GM23338 (cell line): ENCODE results near the gene PTPRH. TPM values are rescaled to one million over a fixed set of nuclear protein-coding genes. Genes with fewer than 3 reads are reported as not detected.

Experiments used
- ATAC-seq: fragments of 200-7000 bp; cut with Tn5 transposase; 3 replicates; pipeline ENCODE4 v1.9.1; 2020
- DNase-seq: peaks from one replicate; pipeline ENCODE4 v3.0.0-alpha.2; 2015; ENCODE audit warnings: low spot score
- H2AFZ ChIP-seq: fragments of 200-600 bp; sonication (generic); 2 replicates; pipeline ENCODE4 v1.8.0; 2016; ENCODE audit warnings: antibody characterized with exemption, mild to moderate bottlenecking, moderate library complexity
- H3F3A ChIP-seq: fragments of 200-600 bp; sonication (generic); replicated peaks from 2 replicates; pipeline ENCODE4 v1.8.0; 2017; ENCODE audit warnings: antibody characterized with exemption, mixed run types, low read depth
- H3K27ac ChIP-seq: fragments of 200-600 bp; sonication (generic); 2 replicates; pipeline ENCODE4 v1.6.1; 2016; ENCODE audit warnings: low read depth
- H3K27me3 ChIP-seq: fragments of 200-600 bp; sonication (generic); 2 replicates; pipeline ENCODE4 v1.8.0; 2016; ENCODE audit warnings: mild to moderate bottlenecking, mixed run types, moderate library complexity; ENCODE audit not compliant: insufficient read depth
- H3K36me3 ChIP-seq: fragments of 200-600 bp; sonication (generic); 2 replicates; pipeline ENCODE4 v1.8.0; 2016; ENCODE audit warnings: mild to moderate bottlenecking; ENCODE audit not compliant: insufficient read depth
- H3K4me1 ChIP-seq: fragments of 200-600 bp; sonication (generic); 2 replicates; pipeline ENCODE4 v1.8.0; 2016; ENCODE audit warnings: mild to moderate bottlenecking, moderate library complexity; ENCODE audit not compliant: insufficient read depth
- H3K4me2 ChIP-seq: fragments of 200-600 bp; sonication (generic); 2 replicates; pipeline ENCODE4 v1.7.1; 2017; ENCODE audit warnings: mixed run types
- H3K4me3 ChIP-seq: fragments of 200-600 bp; sonication (generic); 2 replicates; pipeline ENCODE4 v1.6.1; 2016; ENCODE audit warnings: mixed run types
- H3K79me2 ChIP-seq: fragments of 200-600 bp; sonication (generic); replicated peaks from 2 replicates; pipeline ENCODE4 v1.8.0; 2017; ENCODE audit warnings: mild to moderate bottlenecking; ENCODE audit not compliant: insufficient read depth
- H3K9me2 ChIP-seq: fragments of 200-600 bp; sonication (generic); 2 replicates; pipeline ENCODE4 v1.8.0; 2017; ENCODE audit not compliant: insufficient read depth
- H4K20me1 ChIP-seq: fragments of 200-600 bp; sonication (generic); replicated peaks from 2 replicates; pipeline ENCODE4 v1.8.0; 2017; ENCODE audit warnings: mild to moderate bottlenecking; ENCODE audit not compliant: insufficient read depth
- H3K27ac Mint-ChIP-seq: 2 replicates; pipeline ENCODE4 v1.8.0; 2020; ENCODE audit warnings: inconsistent platforms, mild to moderate bottlenecking, moderate library complexity, mixed read lengths
- H3K27me3 Mint-ChIP-seq: 3 replicates; pipeline ENCODE4 v1.8.0; 2022; ENCODE audit warnings: low read depth, mild to moderate bottlenecking, moderate library complexity, mixed read lengths, inconsistent platforms; ENCODE audit not compliant: insufficient read depth, poor library complexity
- H3K36me3 Mint-ChIP-seq: 3 replicates; pipeline ENCODE4 v1.8.0; 2021; ENCODE audit warnings: low read depth, mild to moderate bottlenecking, inconsistent platforms, moderate library complexity, mixed read lengths
- H3K4me1 Mint-ChIP-seq: 3 replicates; pipeline ENCODE4 v1.8.0; 2020; ENCODE audit warnings: mild to moderate bottlenecking, inconsistent platforms, mixed read lengths
- H3K4me3 Mint-ChIP-seq: 3 replicates; pipeline ENCODE4 v1.8.0; 2021; ENCODE audit warnings: moderate library complexity, mild to moderate bottlenecking, inconsistent platforms, mixed read lengths
- H3K9me3 Mint-ChIP-seq: 3 replicates; pipeline ENCODE4 v1.8.0; 2020; ENCODE audit warnings: moderate library complexity, mild to moderate bottlenecking, inconsistent platforms, mixed read lengths
- CREB1 ChIP-seq: fragments of 250-450 bp; sonication (Bioruptor Pico); IDR thresholded peaks from 2 replicates; pipeline ENCODE4 v1.5.0; 2020; ENCODE audit warnings: low read depth, mild to moderate bottlenecking, moderate library complexity
- EZH2 ChIP-seq: fragments of 200-600 bp; sonication (generic); IDR thresholded peaks from one replicate; pipeline ENCODE4 v1.8.0; 2017; ENCODE audit warnings: antibody characterized with exemption, mild to moderate bottlenecking, low read depth; ENCODE audit not compliant: unreplicated experiment
- EZH2phosphoT487 ChIP-seq: fragments of 200-600 bp; sonication (generic); IDR thresholded peaks from one replicate; pipeline ENCODE4 v1.8.1; 2018; ENCODE audit warnings: antibody characterized with exemption; ENCODE audit not compliant: unreplicated experiment
- JUNB ChIP-seq: IDR thresholded peaks from one replicate; pipeline ENCODE4 v1.6.1; 2016; ENCODE audit warnings: antibody characterized with exemption; ENCODE audit not compliant: unreplicated experiment
- NANOG ChIP-seq: IDR thresholded peaks from 2 replicates; pipeline ENCODE4 v1.6.1; 2016; ENCODE audit warnings: antibody characterized with exemption, borderline replicate concordance
- POLR2AphosphoS5 ChIP-seq: IDR thresholded peaks from 2 replicates; pipeline ENCODE4 v1.6.1; 2016; ENCODE audit warnings: antibody characterized with exemption, low read depth
- ZNF114 ChIP-seq: fragments of 250-450 bp; sonication (Bioruptor Pico); IDR thresholded peaks from 2 replicates; pipeline ENCODE4 v1.5.0; 2020; ENCODE audit warnings: mild to moderate bottlenecking, moderate library complexity
- polyA plus RNA-seq: library from polyadenylated mRNA; unstranded; fragments of >200 nt; fragmentation: Nextera tagmentation; extraction: Ambion mirVana; gene quantifications from 2 replicates; pipeline ENCODE4 v1.2.1, GENCODE V29; 2016
- total RNA-seq: library from RNA; depleted of rRNA; stranded (reverse); fragments of >200 nt; shearing (Covaris generic); gene quantifications from 2 replicates; pipeline ENCODE4 v1.2.3, GENCODE V29; 2014
- TF ChIP-seq, protein P1 (sequence below): IDR thresholded peaks from 2 replicates; pipeline ENCODE4 v1.6.1; 2016; ENCODE audit warnings: antibody characterized with exemption
- TF ChIP-seq, protein P2 (sequence below): IDR thresholded peaks from one replicate; pipeline ENCODE4 v1.6.1; 2018; ENCODE audit warnings: antibody characterized with exemption; ENCODE audit not compliant: unreplicated experiment

PTPRH gene
- total and polyA plus RNA-seq, 2 experiments from 2014 or later: 0.16 to 2.1 TPM

DNA sequence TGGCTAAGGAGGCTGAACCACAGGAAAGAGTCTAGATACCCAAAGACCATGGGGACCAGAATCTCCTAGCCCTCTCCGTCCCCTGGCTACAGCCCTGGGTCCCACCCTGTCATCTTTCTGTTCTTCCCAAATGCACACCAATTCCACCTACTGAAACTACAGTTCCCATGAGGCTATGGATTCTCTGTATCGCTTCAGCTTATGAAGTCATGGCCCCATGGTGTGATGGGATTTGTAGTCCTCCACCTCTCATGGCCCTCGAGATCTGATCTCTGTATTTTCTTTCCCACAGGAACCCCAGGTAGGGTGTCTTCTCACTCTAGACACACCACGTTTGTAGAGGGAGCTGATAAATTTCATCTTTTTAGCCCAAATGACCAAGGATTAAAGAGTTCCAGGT lies 11.8 kb downstream of the PTPRH start (continued):
- TF ChIP-seq, protein P1, sequence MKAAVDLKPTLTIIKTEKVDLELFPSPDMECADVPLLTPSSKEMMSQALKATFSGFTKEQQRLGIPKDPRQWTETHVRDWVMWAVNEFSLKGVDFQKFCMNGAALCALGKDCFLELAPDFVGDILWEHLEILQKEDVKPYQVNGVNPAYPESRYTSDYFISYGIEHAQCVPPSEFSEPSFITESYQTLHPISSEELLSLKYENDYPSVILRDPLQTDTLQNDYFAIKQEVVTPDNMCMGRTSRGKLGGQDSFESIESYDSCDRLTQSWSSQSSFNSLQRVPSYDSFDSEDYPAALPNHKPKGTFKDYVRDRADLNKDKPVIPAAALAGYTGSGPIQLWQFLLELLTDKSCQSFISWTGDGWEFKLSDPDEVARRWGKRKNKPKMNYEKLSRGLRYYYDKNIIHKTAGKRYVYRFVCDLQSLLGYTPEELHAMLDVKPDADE: peak; percentile 95
- TF ChIP-seq POLR2AphosphoS5: no peak
- no peak for TF ChIP-seq NANOG

DNA sequence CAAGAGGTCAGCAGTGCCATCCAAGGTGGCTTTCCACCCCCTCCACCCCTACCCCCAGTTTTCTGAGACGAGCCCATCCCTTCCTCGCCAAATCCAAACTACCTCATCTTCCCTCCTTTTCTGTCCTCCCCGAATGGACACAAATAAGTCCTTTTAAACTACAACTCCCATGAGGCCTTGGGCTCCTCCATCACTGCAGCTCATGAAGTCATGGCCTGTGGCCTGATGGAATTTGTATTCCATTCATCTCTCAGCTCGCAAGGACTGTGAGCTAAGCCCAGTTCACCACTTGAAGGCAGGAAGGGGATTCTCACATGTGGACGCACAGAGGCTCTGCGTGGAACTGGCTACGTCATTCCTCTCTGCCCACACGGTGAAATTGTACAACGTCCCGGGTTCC lies 12.5 kb downstream of the PTPRH start:
- Mint-ChIP-seq H3K27ac (no peak overlapping the region), H3K36me3 (no peaks in the 10 kb centered on the region; the same call in 2 of the 3 replicates), H3K4me1 (no peaks in the 10 kb centered on the region), H3K4me3 (no peak overlapping the region), H3K9me3 (no peaks in the 10 kb centered on the region), H3K27me3 (peaks cover 12% of the 10 kb centered on the region)
- Histone ChIP-seq H4K20me1 (no peaks in the 10 kb centered on the region), H3K4me1 (no peaks in the 10 kb centered on the region), H3K79me2 (no peaks in the 10 kb centered on the region), H3K4me3 (no peak overlapping the region), H3K9me2 (peaks cover 7% of the 10 kb centered on the region; the same call in 1 of the 2 replicates), H3F3A (no peaks in the 10 kb centered on the region), H3K4me2 (no peak overlapping the region), H3K36me3 (no peaks in the 10 kb centered on the region), H2AFZ (peak overlapping the region; percentile 72; the same call in 1 of the 2 replicates), H3K27me3 (no peaks in the 10 kb centered on the region), H3K27ac (no peak overlapping the region)
- TF ChIP-seq EZH2 (no peak), NANOG (no peak), EZH2phosphoT487 (no peak), JUNB (no peak), CREB1 (CRISPR knock-in tag) (0 out of 2 replicates have a peak, but pooled peaks have one; percentile 22)
- TF ChIP-seq, protein P1: peak; percentile 86
- DNase-seq (peak; percentile 67), ATAC-seq (peak; percentile 80)

DNA sequence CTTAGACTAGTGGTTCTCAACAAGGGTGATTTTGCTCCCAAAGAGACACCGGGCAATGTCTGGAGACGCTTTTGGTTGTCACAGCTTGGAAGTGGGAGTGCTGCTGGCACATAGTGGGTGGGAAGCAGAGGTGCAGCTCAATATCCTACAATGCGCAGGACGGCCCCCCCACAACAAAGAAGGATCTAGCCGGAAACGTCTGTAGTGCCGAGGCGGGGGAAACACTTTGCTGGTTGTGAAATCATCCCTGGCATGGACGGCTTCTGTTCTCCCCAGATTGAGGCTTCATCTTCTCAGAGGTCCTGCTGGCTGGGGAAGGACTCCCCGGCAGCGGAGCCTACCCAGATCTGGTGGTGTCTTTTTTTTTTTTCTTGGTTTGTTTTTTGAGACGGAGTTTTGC lies 15.8 kb downstream of the PTPRH start:
- H3K9me2 ChIP-seq: peaks cover 7% of the 10 kb centered on the region; the same call in 1 of the 2 replicates
- H3K4me1 ChIP-seq: no peaks in the 10 kb centered on the region
- H3K79me2 ChIP-seq: no peaks in the 10 kb centered on the region
- no peaks in the 10 kb centered on the region for H3K36me3 ChIP-seq
- no peaks in the 10 kb centered on the region for H3K36me3 Mint-ChIP-seq
- H3K27ac Mint-ChIP-seq: no peak overlapping the region
- H3K9me3 Mint-ChIP-seq: no peaks in the 10 kb centered on the region
- H3K4me3 ChIP-seq: no peak overlapping the region
- no peak for DNase-seq
- no peak for ATAC-seq
- no peaks in the 10 kb centered on the region for H3F3A ChIP-seq
- TF ChIP-seq, protein P2, sequence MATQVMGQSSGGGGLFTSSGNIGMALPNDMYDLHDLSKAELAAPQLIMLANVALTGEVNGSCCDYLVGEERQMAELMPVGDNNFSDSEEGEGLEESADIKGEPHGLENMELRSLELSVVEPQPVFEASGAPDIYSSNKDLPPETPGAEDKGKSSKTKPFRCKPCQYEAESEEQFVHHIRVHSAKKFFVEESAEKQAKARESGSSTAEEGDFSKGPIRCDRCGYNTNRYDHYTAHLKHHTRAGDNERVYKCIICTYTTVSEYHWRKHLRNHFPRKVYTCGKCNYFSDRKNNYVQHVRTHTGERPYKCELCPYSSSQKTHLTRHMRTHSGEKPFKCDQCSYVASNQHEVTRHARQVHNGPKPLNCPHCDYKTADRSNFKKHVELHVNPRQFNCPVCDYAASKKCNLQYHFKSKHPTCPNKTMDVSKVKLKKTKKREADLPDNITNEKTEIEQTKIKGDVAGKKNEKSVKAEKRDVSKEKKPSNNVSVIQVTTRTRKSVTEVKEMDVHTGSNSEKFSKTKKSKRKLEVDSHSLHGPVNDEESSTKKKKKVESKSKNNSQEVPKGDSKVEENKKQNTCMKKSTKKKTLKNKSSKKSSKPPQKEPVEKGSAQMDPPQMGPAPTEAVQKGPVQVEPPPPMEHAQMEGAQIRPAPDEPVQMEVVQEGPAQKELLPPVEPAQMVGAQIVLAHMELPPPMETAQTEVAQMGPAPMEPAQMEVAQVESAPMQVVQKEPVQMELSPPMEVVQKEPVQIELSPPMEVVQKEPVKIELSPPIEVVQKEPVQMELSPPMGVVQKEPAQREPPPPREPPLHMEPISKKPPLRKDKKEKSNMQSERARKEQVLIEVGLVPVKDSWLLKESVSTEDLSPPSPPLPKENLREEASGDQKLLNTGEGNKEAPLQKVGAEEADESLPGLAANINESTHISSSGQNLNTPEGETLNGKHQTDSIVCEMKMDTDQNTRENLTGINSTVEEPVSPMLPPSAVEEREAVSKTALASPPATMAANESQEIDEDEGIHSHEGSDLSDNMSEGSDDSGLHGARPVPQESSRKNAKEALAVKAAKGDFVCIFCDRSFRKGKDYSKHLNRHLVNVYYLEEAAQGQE: no peak
- TF ChIP-seq JUNB (no peak), EZH2phosphoT487 (no peak), ZNF114 (no peak)
- TF ChIP-seq, protein P1: no peak
- H3K4me1 Mint-ChIP-seq: no peaks in the 10 kb centered on the region
- no peak overlapping the region for H3K4me2 ChIP-seq
- peaks cover 3% of the 10 kb centered on the region for H3K27me3 Mint-ChIP-seq
- no peak overlapping the region for H2AFZ ChIP-seq
- no peaks in the 10 kb centered on the region for H3K27me3 ChIP-seq
- H4K20me1 ChIP-seq: no peaks in the 10 kb centered on the region
- no peak overlapping the region for H3K4me3 Mint-ChIP-seq
- H3K27ac ChIP-seq: no peak overlapping the region
